ENCODE results near the gene DSCAM. TPM values are rescaled to one million over a fixed set of nuclear protein-coding genes. Genes with fewer than 3 reads are reported as not detected.

Gene DSCAM
- total RNA-seq, 4 donors from 2014 or later = not detected

DNA sequence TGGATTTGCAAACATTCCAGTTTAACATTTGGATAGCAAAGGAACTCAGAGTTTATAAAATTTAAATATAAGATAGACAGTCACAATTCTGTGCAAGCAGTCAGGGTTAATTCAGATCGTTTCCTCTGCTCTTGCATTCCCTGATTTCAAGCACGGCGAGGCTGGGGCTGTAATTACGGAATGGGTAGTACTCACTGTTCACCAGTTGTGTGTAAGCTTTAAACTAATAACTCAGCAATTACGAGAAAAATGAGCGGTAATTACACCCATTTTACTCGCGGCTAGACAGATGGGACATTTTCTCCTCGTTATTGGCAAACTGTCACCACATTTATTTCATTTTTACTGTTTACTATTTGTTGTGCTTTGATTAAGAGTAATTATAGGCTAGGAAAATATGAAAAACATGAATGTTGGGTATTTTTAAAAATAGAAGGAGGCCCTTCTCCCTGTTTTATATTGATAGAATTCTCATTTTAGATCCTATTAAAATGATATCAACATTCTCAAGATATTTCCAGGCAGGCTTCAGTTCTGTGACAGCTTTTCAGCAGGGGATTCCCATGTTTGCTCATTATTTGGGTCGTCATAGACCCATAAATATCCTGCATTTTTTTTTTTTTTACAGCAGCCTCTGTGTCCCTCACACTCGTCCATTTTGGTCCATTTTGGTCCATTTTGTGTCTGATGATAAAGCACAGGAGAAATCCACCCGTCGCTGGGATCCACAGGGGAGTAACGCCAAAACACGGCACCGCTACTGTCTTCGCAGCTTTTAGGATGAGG is 208.3 kb downstream of the DSCAM start:
- intact Hi-C loops (cut with DNase I; ENCODE audit: low total_unique reads) = no loop called here
- no peak overlapping the region for H3K4me3 ChIP-seq (ENCODE audit: low read depth, poor library complexity, severe bottlenecking)
- TF ChIP-seq, protein P1, sequence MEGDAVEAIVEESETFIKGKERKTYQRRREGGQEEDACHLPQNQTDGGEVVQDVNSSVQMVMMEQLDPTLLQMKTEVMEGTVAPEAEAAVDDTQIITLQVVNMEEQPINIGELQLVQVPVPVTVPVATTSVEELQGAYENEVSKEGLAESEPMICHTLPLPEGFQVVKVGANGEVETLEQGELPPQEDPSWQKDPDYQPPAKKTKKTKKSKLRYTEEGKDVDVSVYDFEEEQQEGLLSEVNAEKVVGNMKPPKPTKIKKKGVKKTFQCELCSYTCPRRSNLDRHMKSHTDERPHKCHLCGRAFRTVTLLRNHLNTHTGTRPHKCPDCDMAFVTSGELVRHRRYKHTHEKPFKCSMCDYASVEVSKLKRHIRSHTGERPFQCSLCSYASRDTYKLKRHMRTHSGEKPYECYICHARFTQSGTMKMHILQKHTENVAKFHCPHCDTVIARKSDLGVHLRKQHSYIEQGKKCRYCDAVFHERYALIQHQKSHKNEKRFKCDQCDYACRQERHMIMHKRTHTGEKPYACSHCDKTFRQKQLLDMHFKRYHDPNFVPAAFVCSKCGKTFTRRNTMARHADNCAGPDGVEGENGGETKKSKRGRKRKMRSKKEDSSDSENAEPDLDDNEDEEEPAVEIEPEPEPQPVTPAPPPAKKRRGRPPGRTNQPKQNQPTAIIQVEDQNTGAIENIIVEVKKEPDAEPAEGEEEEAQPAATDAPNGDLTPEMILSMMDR (IDR thresholded peaks at IDR 0.05) = no peak
- TF ChIP-seq POLR2A (IDR thresholded peaks at IDR 0.05) = no peak
- no peak for DNase-seq (ENCODE audit: low spot score in 2 of 2)
- WGBS, 2 donors = 62 to 70% methylated on average over 17 of the region's 17 CpGs

GRCh38 chr21:40636026-40636425 is 210.9 kb downstream of the DSCAM start:
- 75 to 78% methylated on average over 9 of the region's 9 CpGs for WGBS, 2 donors
- TF ChIP-seq, protein P1 (IDR thresholded peaks at IDR 0.05) = no peak
- TF ChIP-seq POLR2A (IDR thresholded peaks at IDR 0.05) = no peak
- no peak overlapping the region for H3K4me3 ChIP-seq (ENCODE audit: low read depth, poor library complexity, severe bottlenecking)
- DNase-seq (ENCODE audit: low spot score in 2 of 2) = no peak
- intact Hi-C loops (cut with DNase I; ENCODE audit: low total_unique reads) = no loop called here

DNA sequence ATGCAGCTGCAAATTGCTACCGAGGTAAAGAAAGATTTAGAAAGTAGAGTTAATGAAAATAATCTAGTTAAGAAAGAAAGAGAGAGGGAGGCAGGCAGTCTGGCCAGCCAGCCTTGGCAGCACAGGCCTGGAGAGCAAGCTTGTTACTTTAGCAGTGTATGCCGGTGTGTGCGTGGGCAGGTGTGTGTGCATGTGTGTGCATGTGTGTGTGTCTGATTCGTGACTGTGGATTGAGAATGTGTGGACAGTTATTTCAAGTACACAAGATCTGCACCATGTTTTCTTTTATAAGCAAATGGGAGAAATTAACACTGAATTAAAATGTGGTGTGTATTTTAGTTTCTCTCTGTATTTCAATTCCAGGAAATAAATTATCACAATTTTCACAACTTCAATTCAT is 211.6 kb downstream of the DSCAM start:
- intact Hi-C loops (cut with DNase I; ENCODE audit: low total_unique reads) = no loop called here
- TF ChIP-seq, protein P1 (IDR thresholded peaks at IDR 0.05) = no peak
- TF ChIP-seq POLR2A (IDR thresholded peaks at IDR 0.05) = no peak
- no peak for DNase-seq (ENCODE audit: low spot score in 2 of 2)
- no peak overlapping the region for H3K4me3 ChIP-seq (ENCODE audit: low read depth, poor library complexity, severe bottlenecking)
- WGBS, 2 donors = 71 to 74% methylated on average over 4 of the region's 4 CpGs

GRCh38 chr21:40634141-40634540 is 212.8 kb downstream of the DSCAM start:
- TF ChIP-seq, protein P1 (IDR thresholded peaks at IDR 0.05) = no peak
- no peak for TF ChIP-seq POLR2A (IDR thresholded peaks at IDR 0.05)
- intact Hi-C loops (cut with DNase I; ENCODE audit: low total_unique reads) = no loop called here
- no peak overlapping the region for H3K4me3 ChIP-seq (ENCODE audit: low read depth, poor library complexity, severe bottlenecking)
- DNase-seq (ENCODE audit: low spot score in 2 of 2) = no peak
- 82 to 86% methylated on average over 6 of the region's 6 CpGs for WGBS, 2 donors

- DNase-seq (ENCODE audit: low spot score in 2 of 2) = no peak
- TF ChIP-seq, protein P1 (IDR thresholded peaks at IDR 0.05) = no peak
- no peak for TF ChIP-seq POLR2A (IDR thresholded peaks at IDR 0.05)
- intact Hi-C loops (cut with DNase I; ENCODE audit: low total_unique reads) = no loop called here
- no peak overlapping the region for H3K4me3 ChIP-seq (ENCODE audit: low read depth, poor library complexity, severe bottlenecking)
- WGBS, 2 donors = 83 to 87% methylated on average over 9 of the region's 9 CpGs
Observed at GRCh38 chr21:40633048-40633447, 213.9 kb downstream of the DSCAM start.

- no peak overlapping the region for H3K4me3 ChIP-seq (ENCODE audit: low read depth, poor library complexity, severe bottlenecking)
- intact Hi-C loops (cut with DNase I; ENCODE audit: low total_unique reads) = no loop called here
- DNase-seq (ENCODE audit: low spot score in 2 of 2) = no peak
- whole genome bisulfite sequencing, 2 donors = 84 to 88% methylated on average over 2 of the region's 2 CpGs
- TF ChIP-seq, protein P1 (IDR thresholded peaks at IDR 0.05) = no peak
- TF ChIP-seq POLR2A (IDR thresholded peaks at IDR 0.05) = no peak
Observed at GRCh38 chr21:40631211-40631610, 215.7 kb downstream of the DSCAM start.
